Upper lobe of left lung (tissue), 4 donors: Measurements from ENCODE around the gene RIPK1.
A peak's percentile ranks its signal among the peaks of the same experiment; 100 is the strongest.

Source experiments
- EP300 ChIP-seq, 4 donors: sonication (generic); formaldehyde crosslinking; IDR thresholded peaks; one replicate each; pipeline ENCODE4 v1.5.1; 2017; ENCODE audit warnings: antibody characterized with exemption in 4 of 4, control low read depth in 2 of 4
- POLR2A ChIP-seq, 4 donors: fragments of 450-650 bp; IDR thresholded peaks; one replicate each; pipeline ENCODE4 v1.5.1; 2016 to 2017; ENCODE audit warnings: antibody characterized with exemption in 4 of 4, mild to moderate bottlenecking in 2 of 4
- POLR2AphosphoS5 ChIP-seq, 2 donors: sonication (generic); formaldehyde crosslinking; IDR thresholded peaks; one replicate each; pipeline ENCODE4 v1.5.1; 2017; ENCODE audit warnings: antibody characterized with exemption in 2 of 2
- TF ChIP-seq, protein P1 (sequence below), 6 experiments: fragments of 450-650 bp in 4 of 6; fragments of 200-600 bp in 2 of 6; sonication (generic) in 2 of 6; IDR thresholded peaks; one replicate each; pipeline ENCODE4 v1.5.1; 2016 to 2019; ENCODE audit warnings: antibody characterized with exemption in 6 of 6

DNA sequence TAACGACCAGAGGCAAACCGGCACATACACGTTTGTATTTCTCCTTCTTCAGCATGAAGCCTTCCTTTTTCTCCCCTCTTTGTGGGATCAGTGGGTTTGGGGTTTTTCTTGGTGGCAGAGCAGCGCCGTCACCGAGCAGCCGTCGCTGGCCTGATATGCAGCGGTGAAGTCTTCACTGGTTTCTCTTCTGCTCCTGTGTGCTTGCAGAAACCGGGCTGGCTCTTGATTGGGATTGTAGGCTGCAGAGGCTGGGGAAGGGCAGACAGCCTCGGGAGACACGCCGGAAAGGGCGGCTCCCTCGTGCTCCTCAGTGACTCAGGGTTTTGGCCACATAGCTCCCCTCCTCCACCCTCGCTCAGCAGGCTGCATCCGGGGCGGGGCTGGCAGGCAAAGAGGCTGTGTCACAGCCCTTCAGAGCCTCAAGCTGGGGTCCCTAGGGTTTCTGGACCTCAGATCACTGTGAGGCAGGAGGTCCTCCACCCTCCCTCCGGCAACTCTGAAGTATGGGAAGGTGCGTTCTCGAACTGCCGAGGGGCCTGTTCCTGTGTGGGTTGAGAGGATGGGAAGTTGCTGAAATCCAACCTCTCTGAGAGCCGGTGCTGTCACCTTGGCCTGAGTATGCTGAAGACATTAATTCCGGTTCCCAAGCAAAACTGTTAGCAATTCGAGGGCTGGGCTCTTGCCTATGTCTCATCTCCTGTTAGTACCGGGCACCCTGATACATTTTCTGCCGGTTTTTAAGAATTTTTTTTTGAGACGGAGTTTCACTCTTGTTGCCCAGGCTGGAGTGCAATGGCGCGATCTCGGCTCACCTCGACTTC is 44.4 kb upstream of the RIPK1 start:
- peak; percentile 94 to 96 for TF ChIP-seq POLR2AphosphoS5 (IDR thresholded peaks at IDR 0.05)
- TF ChIP-seq POLR2A (IDR thresholded peaks at IDR 0.05): peak in 3 of 4 donors; percentile 50 to 87 (median 60)
- TF ChIP-seq, protein P1, sequence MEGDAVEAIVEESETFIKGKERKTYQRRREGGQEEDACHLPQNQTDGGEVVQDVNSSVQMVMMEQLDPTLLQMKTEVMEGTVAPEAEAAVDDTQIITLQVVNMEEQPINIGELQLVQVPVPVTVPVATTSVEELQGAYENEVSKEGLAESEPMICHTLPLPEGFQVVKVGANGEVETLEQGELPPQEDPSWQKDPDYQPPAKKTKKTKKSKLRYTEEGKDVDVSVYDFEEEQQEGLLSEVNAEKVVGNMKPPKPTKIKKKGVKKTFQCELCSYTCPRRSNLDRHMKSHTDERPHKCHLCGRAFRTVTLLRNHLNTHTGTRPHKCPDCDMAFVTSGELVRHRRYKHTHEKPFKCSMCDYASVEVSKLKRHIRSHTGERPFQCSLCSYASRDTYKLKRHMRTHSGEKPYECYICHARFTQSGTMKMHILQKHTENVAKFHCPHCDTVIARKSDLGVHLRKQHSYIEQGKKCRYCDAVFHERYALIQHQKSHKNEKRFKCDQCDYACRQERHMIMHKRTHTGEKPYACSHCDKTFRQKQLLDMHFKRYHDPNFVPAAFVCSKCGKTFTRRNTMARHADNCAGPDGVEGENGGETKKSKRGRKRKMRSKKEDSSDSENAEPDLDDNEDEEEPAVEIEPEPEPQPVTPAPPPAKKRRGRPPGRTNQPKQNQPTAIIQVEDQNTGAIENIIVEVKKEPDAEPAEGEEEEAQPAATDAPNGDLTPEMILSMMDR (IDR thresholded peaks at IDR 0.05): no peak
- TF ChIP-seq EP300 (IDR thresholded peaks at IDR 0.05): peak in 3 of 4 donors; percentile 18 to 85 (median 83)
